GM21717 (cell line): Measurements from ENCODE around the gene LRMDA.

Experiments used
- ATAC-seq: cut with Tn5 transposase; IDR thresholded peaks from one replicate; pipeline ENCODE4 v1.9.1; 2021; ENCODE audit warnings: mild to moderate bottlenecking, moderate library complexity; ENCODE audit not compliant: unreplicated experiment

The LRMDA gene

DNA sequence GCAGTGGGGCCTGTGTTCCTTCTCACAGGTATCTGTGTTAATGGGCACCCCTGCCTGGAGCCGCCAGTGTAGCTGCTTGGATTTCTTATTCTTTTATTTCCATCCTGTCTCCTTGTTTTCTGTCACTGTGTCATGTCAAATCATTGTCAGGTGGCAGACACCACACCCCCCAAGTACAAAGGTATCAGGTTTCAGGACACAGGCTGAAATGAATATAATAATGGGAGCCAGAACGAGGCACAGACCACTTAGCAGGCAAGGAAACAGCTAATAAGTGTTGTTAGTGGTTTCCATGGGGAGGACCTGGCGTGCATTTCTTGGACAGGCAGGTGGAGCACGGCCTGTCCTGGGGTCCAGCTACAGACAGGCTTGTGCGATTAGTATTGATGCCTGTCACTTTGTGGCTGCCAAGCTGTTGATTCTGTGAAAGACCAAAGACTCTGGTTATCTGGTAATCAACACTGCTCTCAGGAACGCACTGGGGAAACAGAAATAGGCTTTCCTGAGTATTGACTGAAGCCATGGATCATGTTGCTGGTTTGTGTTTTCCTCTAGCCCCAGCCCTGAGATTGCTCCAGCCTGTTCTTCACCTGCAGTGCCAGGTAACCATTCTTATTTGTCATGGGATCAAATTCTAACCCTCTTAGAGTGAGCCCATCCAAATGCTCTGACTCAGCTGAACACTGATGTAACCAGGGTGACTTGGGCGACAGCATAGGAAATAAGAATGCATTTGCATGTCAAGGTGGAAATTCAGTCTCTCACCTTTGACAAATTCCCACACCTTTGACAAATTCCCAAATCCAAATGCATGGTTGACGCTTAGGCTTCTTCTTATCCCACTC is 1002.0 kb downstream of the LRMDA start:
- ATAC-seq: no peak

DNA sequence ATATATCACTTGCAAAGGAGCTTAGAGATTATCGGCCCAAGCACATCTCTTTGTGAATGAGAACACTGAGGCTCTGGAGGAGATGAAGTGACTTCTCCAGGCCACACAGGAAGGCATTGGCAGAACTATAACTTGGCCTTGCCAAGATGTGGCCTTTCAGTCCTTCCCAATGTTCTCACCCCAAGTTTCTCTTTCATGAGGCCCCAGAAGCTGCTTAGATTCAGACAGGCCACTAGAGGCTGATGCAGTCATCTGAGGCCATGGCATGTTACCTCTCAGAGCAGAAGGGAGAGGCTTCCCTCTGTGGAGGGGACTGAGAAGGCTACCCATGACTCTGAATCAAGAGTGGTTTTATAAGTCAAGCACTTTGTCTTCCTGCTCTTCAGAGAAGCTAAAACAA is 1003.7 kb downstream of the LRMDA start:
- ATAC-seq: no peak

DNA sequence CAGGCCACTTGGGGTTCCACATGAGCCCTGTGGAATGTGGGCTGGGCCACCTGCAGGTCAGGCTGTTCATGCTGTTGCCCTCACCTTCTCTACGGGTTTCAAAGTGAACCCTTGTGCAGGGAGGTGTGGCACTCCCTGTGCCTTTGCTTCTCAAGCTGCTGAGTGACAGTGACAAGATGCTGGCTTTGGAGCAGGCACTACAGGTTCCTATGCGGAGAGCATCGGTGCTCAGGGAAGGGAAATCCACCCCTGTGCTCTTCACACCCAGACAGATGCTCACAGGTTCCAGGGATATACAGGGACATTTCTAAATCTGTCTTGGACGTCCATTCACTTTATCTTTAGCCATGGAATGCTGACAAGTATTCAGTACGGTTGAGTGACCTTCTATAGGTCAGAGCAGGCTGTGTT is 1005.0 kb downstream of the LRMDA start:
- no peak for ATAC-seq

DNA sequence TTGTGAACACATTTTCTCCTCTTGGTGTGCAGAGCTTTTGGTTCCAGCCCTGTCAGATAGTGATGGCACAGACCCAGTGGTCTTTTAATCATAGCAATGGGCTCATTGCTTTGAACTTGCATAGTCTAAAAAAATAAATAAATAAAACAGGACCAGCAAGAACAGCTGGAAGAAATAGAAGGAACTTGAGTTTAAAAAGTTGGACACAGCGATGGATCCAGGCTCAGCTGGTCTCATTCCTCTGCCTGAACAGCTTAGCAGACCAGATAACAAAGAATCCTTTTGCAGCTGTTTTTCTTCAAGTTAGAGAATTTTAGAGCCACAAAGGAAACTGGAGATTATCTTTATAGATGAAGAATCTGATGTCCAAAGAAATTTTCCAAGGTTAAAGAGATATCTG is 1005.6 kb downstream of the LRMDA start:
- ATAC-seq: no peak

DNA sequence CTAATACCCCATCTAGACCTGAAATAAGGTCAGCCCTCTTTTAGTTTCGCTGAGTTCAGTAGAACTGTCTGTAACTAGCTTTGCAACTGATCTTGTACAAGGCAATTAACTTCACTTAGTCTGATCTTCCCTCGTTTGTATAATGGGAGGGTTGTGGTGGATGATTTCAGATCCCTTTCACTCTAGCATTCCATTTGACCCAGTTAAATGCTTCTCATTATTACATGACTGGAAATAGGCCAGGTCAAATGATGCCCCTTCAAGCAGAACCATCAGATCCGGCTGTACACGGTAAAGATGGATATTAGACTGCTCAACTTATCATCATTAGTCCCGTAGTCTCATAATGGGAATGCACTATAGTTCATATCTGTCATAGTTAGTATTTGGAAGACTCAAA is 1009.0 kb downstream of the LRMDA start:
- ATAC-seq: no peak

DNA sequence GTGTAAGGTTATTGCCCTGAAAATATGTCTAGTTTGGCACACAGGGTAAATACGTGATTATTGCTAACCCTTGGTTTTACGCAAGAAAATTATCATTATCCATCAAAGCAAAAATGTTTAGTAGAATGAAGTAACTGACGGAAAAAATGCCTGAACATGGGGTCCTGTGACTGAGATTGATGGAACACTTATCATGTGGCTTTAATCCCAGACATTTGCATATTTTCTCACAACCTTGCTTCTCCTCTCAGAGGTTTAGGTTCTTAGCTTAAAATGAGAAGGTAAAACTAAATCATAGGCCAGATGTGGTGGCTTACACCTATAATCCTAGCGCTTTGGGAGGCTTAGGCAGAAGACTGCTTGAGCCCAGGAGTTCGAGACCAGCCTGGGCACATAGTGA is 1010.7 kb downstream of the LRMDA start:
- no peak for ATAC-seq

DNA sequence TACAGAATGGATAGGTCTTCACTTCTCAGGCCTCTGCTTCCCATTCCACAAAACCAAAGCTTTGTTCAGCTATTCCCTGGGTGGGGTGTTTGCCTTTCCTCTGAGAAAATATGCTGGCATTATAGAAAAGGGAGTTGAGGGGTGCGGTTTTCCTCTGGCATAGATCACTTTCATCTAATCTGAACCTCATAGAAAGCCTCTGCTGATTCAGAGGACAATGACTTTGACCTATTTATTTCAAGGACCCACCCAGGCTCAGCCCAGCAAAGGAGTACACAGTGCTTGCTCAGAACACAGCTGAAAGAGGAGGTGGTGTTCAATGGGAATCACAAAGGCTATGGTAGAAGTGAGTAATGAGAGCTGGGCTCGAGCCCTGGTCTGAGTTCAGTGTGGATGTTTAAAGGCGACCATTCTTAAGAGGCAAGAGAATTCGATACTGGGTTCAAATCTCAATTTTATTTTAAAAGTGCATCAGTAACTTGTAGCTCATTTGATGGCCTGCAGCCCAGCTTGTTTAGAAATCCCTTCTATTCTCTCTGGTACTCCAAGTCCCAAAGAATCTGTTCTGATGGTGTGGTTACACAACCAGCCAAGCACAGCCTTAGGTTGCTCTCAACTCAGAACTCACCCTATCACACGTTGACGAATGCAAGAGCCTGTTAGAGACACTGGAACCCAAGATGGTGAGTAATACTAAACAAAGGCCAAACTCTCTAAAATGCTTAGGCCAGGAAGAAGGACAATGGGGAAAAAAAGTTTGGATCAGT is 1012.8 kb downstream of the LRMDA start:
- no peak for ATAC-seq

DNA sequence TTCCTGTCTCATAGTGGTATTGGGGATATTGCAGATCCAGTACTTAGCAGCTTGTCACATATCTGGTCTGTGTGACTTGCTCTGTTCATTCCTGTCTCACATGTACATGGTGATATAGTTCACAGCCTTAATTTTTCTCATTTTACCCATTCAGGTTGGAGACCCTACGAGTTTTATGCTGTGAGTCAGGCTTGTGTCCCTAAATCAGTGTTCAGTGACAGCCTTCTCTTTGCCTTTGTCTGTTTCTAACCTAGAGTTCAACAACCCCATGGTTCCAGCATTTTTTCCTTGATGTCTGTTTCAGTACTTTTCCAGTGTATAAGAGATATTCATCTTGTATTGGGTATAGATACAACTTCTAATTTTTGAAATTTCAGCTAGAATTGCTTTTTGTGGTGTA is 1016.2 kb downstream of the LRMDA start:
- ATAC-seq: no peak

DNA sequence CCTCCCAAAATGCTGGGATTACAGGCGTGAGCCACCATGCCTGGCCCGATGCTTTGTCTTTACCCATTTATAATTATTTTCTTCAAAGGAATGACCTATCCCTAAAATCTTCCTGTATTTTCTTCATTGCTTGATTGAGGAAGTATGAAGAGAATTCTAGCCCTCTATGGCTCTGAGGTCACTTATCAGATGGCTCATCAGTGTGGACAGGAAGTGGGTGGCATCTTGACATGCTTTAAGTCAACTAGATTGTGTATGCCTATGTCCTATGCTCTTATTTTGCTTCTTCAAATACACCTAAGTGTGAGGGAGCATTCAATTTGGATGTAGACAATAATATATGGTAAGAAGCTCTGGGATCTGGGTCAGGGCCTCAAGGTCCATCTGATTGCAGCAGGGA is 1020.5 kb downstream of the LRMDA start:
- no peak for ATAC-seq

DNA sequence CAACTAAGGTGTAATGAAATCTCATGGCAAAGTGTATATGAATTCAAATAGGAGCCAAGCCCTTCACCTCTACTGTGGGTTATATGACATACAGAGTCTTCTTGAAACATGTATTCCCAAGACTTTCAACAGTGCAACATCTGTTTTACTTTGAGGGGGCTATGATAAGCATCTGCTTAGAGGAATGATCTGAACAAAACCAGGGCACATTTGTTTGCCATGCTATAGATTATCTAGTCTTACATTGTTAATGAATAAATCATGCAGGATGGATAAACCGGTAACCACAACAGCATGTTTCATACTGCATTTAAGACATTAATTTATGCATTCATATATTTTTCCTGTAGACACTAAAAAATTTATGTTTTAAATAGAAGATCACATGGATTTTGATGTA is 1021.9 kb downstream of the LRMDA start:
- ATAC-seq: no peak

DNA sequence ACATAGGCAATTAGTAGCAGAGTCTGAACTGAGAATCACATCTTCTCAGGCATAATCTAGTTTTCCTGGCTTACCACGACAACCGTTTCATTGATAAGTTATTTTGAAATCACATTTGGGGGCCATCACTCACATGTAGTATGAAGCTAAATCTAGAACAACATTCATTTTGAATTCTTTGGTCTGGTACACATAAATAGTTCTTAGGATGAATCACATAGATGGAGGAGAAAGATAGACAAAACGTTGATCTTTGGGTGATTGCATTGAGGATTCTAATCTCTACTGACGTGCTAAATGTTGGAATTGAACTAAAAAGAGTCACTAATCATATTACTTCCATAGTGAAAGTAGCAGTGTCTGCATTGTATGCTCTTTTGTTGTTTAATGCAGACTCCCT is 1022.6 kb downstream of the LRMDA start:
- ATAC-seq: no peak

DNA sequence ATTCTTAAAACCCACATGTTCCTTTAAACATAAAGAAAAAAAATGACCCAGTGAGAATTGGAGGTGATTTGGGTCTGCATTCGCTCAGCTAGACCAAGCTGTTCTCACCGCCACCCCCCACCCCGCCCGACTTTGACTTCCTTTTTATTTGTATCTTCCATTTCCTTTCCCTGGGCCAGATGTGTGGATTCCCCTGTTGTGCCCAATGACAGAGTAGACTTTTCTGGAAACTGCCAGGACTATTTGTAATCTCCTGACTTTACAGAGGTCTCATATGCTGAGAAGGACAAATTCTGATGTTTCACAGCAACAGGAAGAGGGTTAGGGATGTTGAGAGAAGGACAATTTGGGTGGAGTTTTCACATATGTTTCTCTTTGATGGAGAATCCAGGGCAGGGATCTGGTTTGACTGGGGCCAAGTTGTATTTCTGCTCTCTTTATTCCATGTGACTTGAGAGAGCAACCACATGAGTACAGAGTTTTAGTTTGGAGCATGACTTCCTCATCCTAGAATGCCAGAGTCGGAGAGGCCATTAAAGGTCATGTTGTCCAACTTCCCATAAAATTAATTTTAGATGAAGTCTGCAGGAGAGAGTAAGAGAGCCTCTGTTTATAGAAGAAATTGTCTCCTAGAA is 1023.2 kb downstream of the LRMDA start:
- no peak for ATAC-seq

DNA sequence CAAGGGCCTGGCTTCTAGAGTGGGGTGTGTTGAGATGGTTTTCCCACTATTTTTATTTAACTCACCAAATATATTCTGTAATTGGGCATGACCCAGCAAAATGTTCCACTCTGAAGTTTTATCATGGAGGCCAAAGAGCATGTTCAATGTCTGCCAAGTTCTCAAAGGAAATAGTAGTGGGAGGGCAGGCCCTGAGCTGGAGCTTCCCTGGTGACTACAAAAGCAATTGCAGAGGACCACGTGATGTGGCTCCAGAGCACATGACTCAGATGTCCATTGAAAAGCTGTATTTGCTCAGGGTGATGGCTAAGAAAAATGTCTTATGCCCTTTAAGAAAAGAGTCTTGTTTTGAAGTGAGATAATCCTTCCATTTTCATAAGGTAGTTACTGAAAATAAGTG is 1024.8 kb downstream of the LRMDA start:
- no peak for ATAC-seq

DNA sequence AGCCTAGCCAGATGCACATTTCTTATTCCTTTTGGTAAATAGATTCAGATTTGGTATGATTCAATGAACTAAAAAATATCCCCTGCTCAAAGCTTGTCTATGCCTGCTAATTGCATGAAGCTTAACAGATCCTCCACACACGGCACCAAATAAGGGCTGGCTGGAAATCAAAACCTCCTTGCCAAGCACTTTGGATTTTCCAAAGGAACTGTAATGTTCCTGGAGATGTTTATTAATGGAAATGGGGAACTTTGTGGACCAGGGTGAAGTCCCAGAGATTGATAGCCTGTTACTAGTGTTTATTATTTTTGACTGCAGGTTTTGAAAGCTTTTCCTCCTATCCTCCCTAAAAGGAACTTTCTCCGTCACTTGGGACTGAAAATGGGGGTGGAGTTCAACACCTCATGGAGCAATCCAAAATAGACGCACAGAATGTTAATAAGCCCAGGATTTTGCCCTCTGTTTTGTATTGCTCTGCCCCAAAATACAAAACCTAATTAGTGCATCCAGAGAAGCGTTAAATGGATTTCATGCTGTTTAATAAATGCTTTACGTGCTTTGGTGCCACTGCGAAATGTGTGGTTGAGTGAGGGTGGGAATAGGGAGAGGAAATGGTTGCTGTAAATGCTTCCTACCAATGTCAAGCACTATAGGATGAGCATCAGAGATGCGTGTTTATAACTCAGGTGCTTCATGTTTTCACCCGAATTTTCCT is 1027.7 kb downstream of the LRMDA start:
- no peak for ATAC-seq

DNA sequence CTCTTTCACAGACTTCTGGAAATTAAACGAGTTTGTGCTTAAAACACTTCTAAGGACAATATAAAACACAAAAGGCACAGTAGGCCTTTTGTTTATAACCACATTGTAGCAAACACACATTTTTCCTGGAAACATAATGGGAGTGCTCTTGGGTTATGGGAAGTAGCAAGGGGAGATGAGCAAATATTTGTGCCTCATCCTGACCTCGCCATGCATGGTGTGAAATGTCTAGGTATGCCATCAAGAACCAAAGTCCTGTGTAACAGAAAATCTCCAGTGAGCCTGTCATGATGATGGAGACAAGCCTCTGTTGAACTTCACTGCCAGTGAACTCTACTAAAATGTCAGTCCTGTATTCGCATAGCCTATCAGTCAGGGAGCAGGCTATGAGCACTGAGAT is 1029.6 kb downstream of the LRMDA start:
- ATAC-seq: no peak

DNA sequence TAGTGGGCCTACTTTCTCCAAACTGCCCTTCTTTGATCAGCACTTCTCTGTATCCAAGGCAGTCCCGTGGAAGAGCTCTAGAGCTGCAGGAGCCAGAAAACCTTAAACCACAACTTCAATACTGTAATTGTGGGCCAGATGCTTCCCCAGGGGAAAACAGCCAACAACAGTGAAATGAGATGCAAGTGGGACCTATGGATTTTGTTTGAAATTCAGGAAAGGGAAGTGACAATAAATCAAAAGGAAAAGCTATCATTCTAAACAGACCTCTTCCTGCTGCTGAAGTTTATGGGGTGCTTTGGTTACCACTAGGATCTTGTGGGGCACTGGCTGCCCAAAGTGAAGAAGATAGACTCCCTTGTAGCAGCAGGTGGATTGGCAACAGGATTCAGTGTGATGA is 1031.7 kb downstream of the LRMDA start:
- ATAC-seq: no peak

DNA sequence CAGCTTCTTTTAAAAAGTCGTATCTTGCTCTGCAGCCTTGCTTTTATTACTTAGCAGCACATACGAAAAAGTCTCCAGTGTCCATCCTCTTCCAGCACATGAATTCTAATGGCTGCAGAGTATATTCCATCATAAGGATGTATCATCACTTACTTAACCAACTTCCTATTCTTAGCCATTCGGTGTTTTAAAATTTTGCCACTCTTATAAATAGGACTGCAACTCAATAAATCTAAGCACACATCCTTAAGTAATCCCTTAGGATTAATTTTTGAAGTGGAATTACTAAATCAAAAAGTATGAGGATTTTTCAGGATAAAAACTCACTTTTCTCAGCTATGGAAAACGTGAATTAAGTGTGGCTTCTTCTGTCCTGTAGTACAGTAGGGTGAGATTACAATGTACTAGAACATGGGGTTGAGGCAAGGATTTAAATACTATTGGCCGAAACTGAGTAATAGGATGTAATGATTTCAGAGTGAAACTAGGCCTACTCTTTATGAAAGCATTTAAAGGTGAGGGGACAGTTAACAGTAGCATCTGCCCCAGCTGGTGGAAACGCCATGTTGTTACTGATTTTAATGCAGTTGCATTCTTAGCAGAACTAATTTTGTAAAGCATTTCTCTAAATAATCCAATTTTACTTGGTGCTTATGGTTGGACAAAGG is 1035.5 kb downstream of the LRMDA start:
- no peak for ATAC-seq

DNA sequence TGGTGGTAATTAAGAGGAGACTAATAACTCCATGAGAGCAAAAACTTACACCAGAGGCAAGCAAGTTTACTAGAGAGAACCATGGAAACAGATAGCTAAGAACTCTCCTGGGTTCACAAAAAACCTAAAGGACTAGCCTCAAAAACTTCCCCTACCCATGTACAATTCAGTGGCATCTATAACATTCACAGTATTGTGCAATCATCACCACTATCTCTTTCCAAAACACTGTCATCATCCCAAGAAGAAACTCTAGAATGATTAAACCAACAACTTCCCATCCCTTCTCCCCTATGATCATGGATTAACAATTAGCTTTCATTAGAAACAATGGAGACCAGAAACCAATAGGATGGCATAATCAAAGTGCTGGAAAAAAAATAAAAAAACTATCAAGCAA is 1038.3 kb downstream of the LRMDA start:
- ATAC-seq: no peak

DNA sequence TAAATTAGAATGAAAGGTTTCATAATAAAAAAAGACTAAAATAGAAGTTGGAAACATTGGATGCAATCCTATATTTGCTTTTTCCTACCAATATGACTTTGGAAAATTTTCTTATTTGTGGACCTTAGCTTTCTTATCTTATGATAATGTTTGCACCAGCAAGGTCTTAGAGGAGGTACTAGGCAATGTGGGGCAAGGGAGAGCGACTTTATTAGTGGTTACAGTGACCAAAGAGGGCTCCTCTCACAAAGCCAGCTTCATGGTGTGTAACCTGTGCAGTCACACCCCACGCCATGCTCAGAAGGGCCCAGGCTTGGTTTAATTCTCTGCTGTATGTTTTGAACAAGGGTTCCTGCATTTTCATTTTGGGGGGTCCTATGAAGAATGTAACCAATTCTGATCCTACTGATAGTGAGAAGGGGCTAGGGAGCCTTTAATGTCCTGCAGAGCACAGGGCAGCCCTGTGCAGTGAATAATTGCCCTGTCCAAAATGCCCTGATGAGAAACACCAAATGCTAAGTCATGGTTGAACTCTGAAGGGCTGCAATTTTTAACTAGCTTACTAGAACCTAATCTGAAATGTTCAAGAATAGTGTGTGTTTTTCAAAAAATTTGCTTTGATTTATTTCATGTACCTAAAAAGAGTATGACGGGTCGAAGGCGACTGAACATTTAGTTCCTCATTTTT is 1047.8 kb downstream of the LRMDA start:
- no peak for ATAC-seq

DNA sequence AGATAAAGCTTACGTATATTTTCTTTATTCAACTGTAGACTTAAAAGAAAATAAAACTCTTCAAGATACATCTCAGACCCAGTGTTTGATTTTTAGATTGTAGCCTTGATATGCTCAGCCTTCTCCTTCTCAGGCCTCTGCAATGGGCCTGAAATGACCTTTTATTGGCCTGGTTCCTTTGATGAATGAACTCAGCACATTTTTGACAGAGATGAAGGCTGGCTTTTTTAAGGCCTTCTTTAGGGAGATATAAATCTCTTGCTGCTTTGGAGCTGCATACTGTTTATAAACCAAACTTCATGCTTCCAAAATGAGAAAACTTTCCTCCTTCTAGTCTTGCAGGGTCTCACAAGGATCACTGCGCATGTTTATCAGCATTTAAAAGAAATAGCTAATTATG is 1049.8 kb downstream of the LRMDA start:
- ATAC-seq: no peak
